IMR-90 (cell line): ENCODE data around the gene ATP6V1F. TPM values are rescaled to one million over a fixed set of nuclear protein-coding genes. Genes with fewer than 3 reads are reported as not detected.
A peak's percentile ranks its signal among the peaks of the same experiment; 100 is the strongest.

Experiments used
- ATAC-seq: fragments of 200-7000 bp; cut with Tn5 transposase; 2 replicates; pipeline ENCODE4 v1.9.1; 2020; ENCODE audit warnings: low read depth, mild to moderate bottlenecking, moderate library complexity
- BruUV-seq: library from RNA; stranded (reverse); fragments of 400-500 nt; replicated peaks from 2 replicates; lab custom pipeline; 2021; lab: Mats Ljungman, UMichigan
- CTCF ChIA-PET: fragments of 300-600 bp; formaldehyde crosslinking; extraction: SDS; loops from one replicate; lab custom pipeline; 2021; ENCODE audit warnings: antibody characterized with exemption; lab: Yijun Ruan, JAX
- POLR2A ChIA-PET: fragments of 300-600 bp; sonication (Branson Sonifier 250); formaldehyde crosslinking; loops from one replicate; lab custom pipeline; 2022; ENCODE audit warnings: antibody characterized with exemption; ENCODE audit not compliant: unreplicated experiment; lab: Charles Lee
- DNase-seq: peaks from one replicate; pipeline ENCODE4 v3.0.0; 2013
- H2AFZ ChIP-seq: replicated peaks from 2 replicates; pipeline ENCODE3; 2013; ENCODE audit warnings: low read length, mild to moderate bottlenecking; ENCODE audit not compliant: poor library complexity
- H2AK5ac ChIP-seq: 2 replicates; pipeline ENCODE4 v1.6.1; 2013; ENCODE audit warnings: low read depth, low read length, inconsistent platforms
- H2AK9ac ChIP-seq: replicated peaks from 2 replicates; pipeline ENCODE3; 2013; ENCODE audit warnings: mild to moderate bottlenecking, low read depth, low read length, moderate library complexity; ENCODE audit not compliant: poor library complexity
- H2BK120ac ChIP-seq: 2 replicates; pipeline ENCODE4 v1.6.1; 2013; ENCODE audit warnings: low read depth, low read length, inconsistent platforms
- H2BK15ac ChIP-seq: 3 replicates; pipeline ENCODE4 v1.6.1; 2013; ENCODE audit warnings: low read depth, low read length, inconsistent platforms
- H2BK20ac ChIP-seq: 2 replicates; pipeline ENCODE4 v1.6.1; 2013; ENCODE audit warnings: low read depth, mild to moderate bottlenecking, inconsistent platforms, low read length, moderate library complexity
- H2BK5ac ChIP-seq: 2 replicates; pipeline ENCODE4 v1.6.1; 2013; ENCODE audit warnings: mild to moderate bottlenecking, low read depth, low read length, inconsistent platforms; ENCODE audit not compliant: poor library complexity, severe bottlenecking
- H3K14ac ChIP-seq: replicated peaks from 2 replicates; pipeline ENCODE4 v1.6.1; 2013; ENCODE audit warnings: low read depth, low read length, inconsistent platforms
- H3K18ac ChIP-seq: 2 replicates; pipeline ENCODE4 v1.6.1; 2013; ENCODE audit warnings: low read depth, low read length, control low read depth
- H3K23ac ChIP-seq: 2 replicates; pipeline ENCODE4 v1.6.1; 2013; ENCODE audit warnings: low read depth, low read length, inconsistent platforms
- H3K27ac ChIP-seq: 2 replicates; pipeline ENCODE4 v1.5.1; 2013; ENCODE audit warnings: mild to moderate bottlenecking, control low read depth, low read length; ENCODE audit not compliant: insufficient read depth
- H3K27me3 ChIP-seq: 2 replicates; pipeline ENCODE4 v1.6.1; 2013; ENCODE audit warnings: low read length; ENCODE audit not compliant: control insufficient read depth, insufficient read depth
- H3K36me3 ChIP-seq: 2 replicates; pipeline ENCODE4 v1.6.1; 2013; ENCODE audit warnings: low read length, mixed read lengths; ENCODE audit not compliant: control insufficient read depth, insufficient read depth
- H3K4ac ChIP-seq: 2 replicates; pipeline ENCODE4 v1.6.1; 2013; ENCODE audit warnings: low read depth, low read length, inconsistent platforms
- H3K4me1 ChIP-seq: 2 replicates; pipeline ENCODE4 v1.6.1; 2013; ENCODE audit warnings: low read length, mixed read lengths; ENCODE audit not compliant: control insufficient read depth, insufficient read depth
- H3K4me2 ChIP-seq: 2 replicates; pipeline ENCODE4 v1.6.1; 2013; ENCODE audit warnings: low read depth, mild to moderate bottlenecking, control low read depth, low read length, moderate library complexity
- H3K4me3 ChIP-seq: 2 replicates; pipeline ENCODE4 v1.5.1; 2013; ENCODE audit warnings: low read depth, mild to moderate bottlenecking, control low read depth, low read length, moderate library complexity; ENCODE audit not compliant: insufficient read depth
- H3K56ac ChIP-seq: 2 replicates; pipeline ENCODE4 v1.6.1; 2013; ENCODE audit warnings: low read length, inconsistent platforms; ENCODE audit not compliant: insufficient read depth; ENCODE audit errors: extremely low read depth
- H3K79me1 ChIP-seq, 2 experiments: 2 replicates each; pipeline ENCODE4 v1.6.1; 2013; ENCODE audit warnings: low read length in 2 of 2, inconsistent platforms in 1 of 2, low read depth in 1 of 2
- H3K9ac ChIP-seq: 2 replicates; pipeline ENCODE4 v1.6.1; 2013; ENCODE audit warnings: low read depth, low read length, control low read depth
- H3K9me1 ChIP-seq: 2 replicates; pipeline ENCODE4 v1.6.1; 2013; ENCODE audit warnings: low read length, inconsistent platforms; ENCODE audit not compliant: insufficient read depth
- H3K9me3 ChIP-seq: 2 replicates; pipeline ENCODE4 v1.6.1; 2013; ENCODE audit warnings: low read length; ENCODE audit not compliant: control insufficient read depth, insufficient read depth
- H4K20me1 ChIP-seq: 2 replicates; pipeline ENCODE4 v1.6.1; 2013; ENCODE audit warnings: low read length, inconsistent platforms; ENCODE audit not compliant: insufficient read depth
- H4K5ac ChIP-seq: 2 replicates; pipeline ENCODE4 v1.6.1; 2013; ENCODE audit warnings: mild to moderate bottlenecking, low read depth, low read length, control low read depth
- H4K8ac ChIP-seq, 2 experiments: 2 replicates each; pipeline ENCODE4 v1.6.1; 2013; ENCODE audit warnings: low read depth in 2 of 2, low read length in 2 of 2, control low read depth in 1 of 2, inconsistent platforms in 1 of 2
- H4K91ac ChIP-seq: 2 replicates; pipeline ENCODE4 v1.6.1; 2013; ENCODE audit warnings: low read depth, low read length, inconsistent platforms; ENCODE audit not compliant: insufficient read depth
- RCOR1 ChIP-seq: IDR thresholded peaks from 2 replicates; pipeline ENCODE4 v1.6.1; 2012; ENCODE audit warnings: mild to moderate bottlenecking, low read length, improper control_type of control experiment; ENCODE audit not compliant: insufficient replicate concordance
- WGBS, 2 experiments: methylation state at CpG; one replicate each; pipeline versions ENCODE4 v1.1.5 to v1.1.7; 2013; ENCODE audit warnings: missing lambda C conversion rate in 2 of 2; ENCODE audit not compliant: insufficient read length in 1 of 2; ENCODE audit errors: extremely low coverage in 2 of 2; 5-methylcytosine and 5-hydroxymethylcytosine counted together
- dilution Hi-C: fragments of 300-500 bp; cut with HindIII; formaldehyde crosslinking; loops from one replicate; pipeline ENCODE4 v1.14.3; 2018; ENCODE audit warnings: low sequenced_read_pairs; ENCODE audit not compliant: unreplicated experiment
- in situ Hi-C: fragments of 300-500 bp; cut with MboI; formaldehyde crosslinking; loops from 3 replicates; pipeline ENCODE4 v1.14.3; 2019; ENCODE audit warnings: low sequenced_read_pairs, inconsistent platforms, mixed read lengths
- intact Hi-C: fragments of 100-400 bp; cut with micrococcal nuclease; formaldehyde crosslinking; loops from 2 replicates; pipeline ENCODE4 v1.10.0; 2022
- polyA plus RNA-seq, 3 experiments: library from polyadenylated mRNA; depleted of rRNA; stranded (reverse); fragments of >200 nt; gene quantifications; 2 replicates each; pipeline ENCODE4 v1.2.3, GENCODE V29; 2012; ENCODE audit warnings: low replicate concordance in 1 of 3
- total RNA-seq: library from RNA; depleted of rRNA; stranded (reverse); fragments of >200 nt; gene quantifications from 2 replicates; pipeline ENCODE4 v1.2.3, GENCODE V29; 2012

The ATP6V1F gene
- total and polyA plus RNA-seq, 2 of the 4 experiments (the other 2 are of a cell fraction): 104 to 321 TPM

GRCh38 chr7:128832880-128833147, 29.8 kb upstream of the ATP6V1F start:
- Histone ChIP-seq H3K4me3 (peak overlapping the region; percentile 99), H2AK9ac (peak overlapping the region; percentile 88), H3K36me3 (peaks cover 29% of the 10 kb centered on the region), H3K9me3 (no peaks in the 10 kb centered on the region), H2BK20ac (no peak overlapping the region), H4K5ac (peak overlapping the region; percentile 74), H3K4ac (peak overlapping the region; percentile 59), H3K56ac (peak overlapping the region; percentile 81; the same call in 1 of the 2 replicates), H3K14ac (peak overlapping the region; percentile 72), H2BK120ac (peak overlapping the region; percentile 66; the same call in 1 of the 2 replicates), H3K4me2 (peak overlapping the region; percentile 95), H3K9me1 (peaks cover 5% of the 10 kb centered on the region; the same call in 1 of the 2 replicates), H3K4me1 (peaks cover 35% of the 10 kb centered on the region), H3K23ac (peak overlapping the region; percentile 55), H3K18ac (peak overlapping the region; percentile 77), H4K8ac (peak overlapping the region; percentile 49 to 62; a peak in 2 of 4 replicates), H3K9ac (peak overlapping the region; percentile 87), H2AFZ (peak overlapping the region; percentile 24), H3K27me3 (no peaks in the 10 kb centered on the region), H2BK15ac (no peak overlapping the region), H3K27ac (peak overlapping the region; percentile 95), H4K20me1 (peaks cover 85% of the 10 kb centered on the region), H2AK5ac (peak overlapping the region; percentile 24), H3K79me1 (peaks cover 5 to 62% of the 10 kb centered on the region in 2 experiments; a peak in 3 of 4 replicates), H4K91ac (peak overlapping the region; percentile 76), H2BK5ac (peak overlapping the region; percentile 90)
- CTCF ChIA-PET: interaction anchor here (0.9 kb wide), 1 partner anchor 224 kb away, joined by 3 read pairs; no protein-coding TSS in a partner anchor
- in situ Hi-C loops: no loop called here
- dilution Hi-C loops: no loop called here
- intact Hi-C loops: loop anchor here (5.0 kb wide), 1 partner anchor 91 kb away; no protein-coding TSS in a partner anchor
- no peak for DNase-seq
- no CpG with 5 or more reads among the region's 2 CpGs for WGBS, 2 experiments
- POLR2A ChIA-PET: interaction anchor here (0.9 to 1.9 kb wide), 4 partner anchors 77 to 356 kb away, joined by 3 to 12 read pairs (median 3); partner anchors contain the start of genes CALU and SMO
- no TSS peak for BruUV-seq
- no peak for TF ChIP-seq RCOR1
- no peak for ATAC-seq
